ENCODE data around the gene EPHX1. TPM values are rescaled to one million over a fixed set of nuclear protein-coding genes. Genes with fewer than 3 reads are reported as not detected.

The EPHX1 gene
- total and polyA plus RNA-seq, 10 of the 15 experiments (the other 5 are each of a cell fraction or from before 2014, with no cell fraction given): 0.33 to 2.9 (median 0.78) TPM; not detected in 2

DNA sequence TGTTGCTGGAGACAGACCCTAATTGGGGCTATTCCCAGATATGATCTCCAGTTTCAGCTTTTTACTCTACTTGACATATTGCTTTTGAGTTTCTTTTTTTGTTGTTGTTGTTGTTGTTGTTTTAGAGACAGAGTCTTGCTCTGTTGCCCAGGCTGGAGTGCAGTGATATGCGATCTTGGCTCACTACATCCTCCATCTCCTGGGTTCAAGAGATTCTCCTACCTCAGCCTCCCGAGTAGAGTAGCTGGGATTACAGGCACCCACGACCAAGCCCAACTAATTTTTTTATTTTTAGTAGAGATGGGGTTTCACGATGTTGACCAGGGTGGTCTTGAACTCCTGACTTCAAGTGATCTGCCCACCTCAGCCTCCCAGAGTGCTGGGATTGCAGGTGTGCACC lies 33.6 kb upstream of the EPHX1 start (continued):
- TF ChIP-seq, protein P1, sequence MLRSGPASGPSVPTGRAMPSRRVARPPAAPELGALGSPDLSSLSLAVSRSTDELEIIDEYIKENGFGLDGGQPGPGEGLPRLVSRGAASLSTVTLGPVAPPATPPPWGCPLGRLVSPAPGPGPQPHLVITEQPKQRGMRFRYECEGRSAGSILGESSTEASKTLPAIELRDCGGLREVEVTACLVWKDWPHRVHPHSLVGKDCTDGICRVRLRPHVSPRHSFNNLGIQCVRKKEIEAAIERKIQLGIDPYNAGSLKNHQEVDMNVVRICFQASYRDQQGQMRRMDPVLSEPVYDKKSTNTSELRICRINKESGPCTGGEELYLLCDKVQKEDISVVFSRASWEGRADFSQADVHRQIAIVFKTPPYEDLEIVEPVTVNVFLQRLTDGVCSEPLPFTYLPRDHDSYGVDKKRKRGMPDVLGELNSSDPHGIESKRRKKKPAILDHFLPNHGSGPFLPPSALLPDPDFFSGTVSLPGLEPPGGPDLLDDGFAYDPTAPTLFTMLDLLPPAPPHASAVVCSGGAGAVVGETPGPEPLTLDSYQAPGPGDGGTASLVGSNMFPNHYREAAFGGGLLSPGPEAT (IDR thresholded peaks at IDR 0.05; ENCODE audit: low read depth): no peak
- no peak for TF ChIP-seq DPF2 (IDR thresholded peaks at IDR 0.05)
- TF ChIP-seq, protein P2, sequence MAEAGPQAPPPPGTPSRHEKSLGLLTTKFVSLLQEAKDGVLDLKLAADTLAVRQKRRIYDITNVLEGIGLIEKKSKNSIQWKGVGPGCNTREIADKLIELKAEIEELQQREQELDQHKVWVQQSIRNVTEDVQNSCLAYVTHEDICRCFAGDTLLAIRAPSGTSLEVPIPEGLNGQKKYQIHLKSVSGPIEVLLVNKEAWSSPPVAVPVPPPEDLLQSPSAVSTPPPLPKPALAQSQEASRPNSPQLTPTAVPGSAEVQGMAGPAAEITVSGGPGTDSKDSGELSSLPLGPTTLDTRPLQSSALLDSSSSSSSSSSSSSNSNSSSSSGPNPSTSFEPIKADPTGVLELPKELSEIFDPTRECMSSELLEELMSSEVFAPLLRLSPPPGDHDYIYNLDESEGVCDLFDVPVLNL (IDR thresholded peaks at IDR 0.05; ENCODE audit: low read depth, low read length): no peak
- TF ChIP-seq NR2F1 (conservative IDR thresholded peaks at IDR 0.05): no peak
- TF ChIP-seq ZNF274 (IDR thresholded peaks at IDR 0.05; ENCODE audit: insufficient read depth, insufficient read length): no peak
- no peak for TF ChIP-seq NBN (IDR thresholded peaks at IDR 0.05)
- no peak for TF ChIP-seq RAD51 (IDR thresholded peaks at IDR 0.05)
- TF ChIP-seq SMAD1 (IDR thresholded peaks at IDR 0.05; ENCODE audit: low read depth, partially characterized antibody): no peak
- TF ChIP-seq, protein P3, sequence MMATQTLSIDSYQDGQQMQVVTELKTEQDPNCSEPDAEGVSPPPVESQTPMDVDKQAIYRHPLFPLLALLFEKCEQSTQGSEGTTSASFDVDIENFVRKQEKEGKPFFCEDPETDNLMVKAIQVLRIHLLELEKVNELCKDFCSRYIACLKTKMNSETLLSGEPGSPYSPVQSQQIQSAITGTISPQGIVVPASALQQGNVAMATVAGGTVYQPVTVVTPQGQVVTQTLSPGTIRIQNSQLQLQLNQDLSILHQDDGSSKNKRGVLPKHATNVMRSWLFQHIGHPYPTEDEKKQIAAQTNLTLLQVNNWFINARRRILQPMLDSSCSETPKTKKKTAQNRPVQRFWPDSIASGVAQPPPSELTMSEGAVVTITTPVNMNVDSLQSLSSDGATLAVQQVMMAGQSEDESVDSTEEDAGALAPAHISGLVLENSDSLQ (IDR thresholded peaks at IDR 0.05): no peak
